Measurements from ENCODE around the gene MED14.

- TF ChIP-seq CTCF (IDR thresholded peaks at IDR 0.05) (no peak), POLR2A (IDR thresholded peaks at IDR 0.05) (no peak)
These were observed 112.2 kb downstream of the MED14 start, which contains the start of gene MPC1L for GRCh38 chrX:40623139-40623536.
